ENCODE data around the gene BBIP1. TPM values are rescaled to one million over a fixed set of nuclear protein-coding genes. Genes with fewer than 3 reads are reported as not detected.

The BBIP1 gene
- total RNA-seq, 1 experiment from 2014 or later: 12.0 TPM

DNA sequence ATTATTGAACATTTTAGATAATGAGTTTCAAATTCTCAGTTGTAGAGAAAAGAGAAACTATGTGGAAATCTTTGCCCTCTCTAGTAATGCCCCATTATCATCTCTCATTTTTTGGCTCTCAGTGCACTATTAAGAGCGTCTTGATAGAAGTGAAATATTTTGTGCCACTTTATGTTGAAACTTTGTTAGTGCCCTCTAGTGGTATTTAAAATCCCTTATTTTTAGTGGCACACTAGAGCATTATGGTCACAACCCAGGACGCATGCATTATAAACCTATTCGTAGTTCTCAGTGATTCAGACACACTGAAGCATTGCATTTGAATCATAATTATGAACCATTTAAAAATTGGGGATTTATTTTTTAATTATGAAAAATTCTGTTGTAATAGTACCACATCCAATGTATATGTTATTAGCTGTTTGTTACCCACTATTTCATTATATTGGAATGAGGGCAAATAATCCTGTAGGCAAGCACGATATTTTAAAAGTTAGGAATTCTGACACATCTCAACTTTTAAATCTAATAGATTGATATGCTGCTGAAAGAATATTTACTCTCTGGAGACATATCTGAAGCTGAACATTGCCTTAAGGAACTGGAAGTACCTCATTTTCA is 25.3 kb downstream of the BBIP1 start:
- CTCF ChIA-PET: no interaction called here
- intact Hi-C loops (cut with micrococcal nuclease): loop anchor here (1.0 to 5.0 kb wide), 3 partner anchors 89 to 281 kb away; no protein-coding TSS in a partner anchor
- no peaks in the 10 kb centered on the region for H3K27me3 ChIP-seq (ENCODE audit: low read length)
- no peaks in the 10 kb centered on the region for H3K9me3 ChIP-seq (ENCODE audit: low read length)
- no peak overlapping the region for H2AFZ ChIP-seq (ENCODE audit: low read length)
- no peak overlapping the region for H3K27ac ChIP-seq (ENCODE audit: low read length)
- no peaks in the 10 kb centered on the region for H4K20me1 ChIP-seq (ENCODE audit: low read length)
- H3K4me1 ChIP-seq (ENCODE audit: insufficient read depth, low read length): 0 out of 2 replicates have a peak, but pooled peaks cover 5% of the 10 kb centered on the region
- H3K9ac ChIP-seq (ENCODE audit: low read length): no peak overlapping the region
- H3F3A ChIP-seq (ENCODE audit: low read length, unreplicated experiment): no peaks in the 10 kb centered on the region
- POLR2A ChIA-PET (ENCODE audit: unreplicated experiment): no interaction called here
- TF ChIP-seq, protein P1, sequence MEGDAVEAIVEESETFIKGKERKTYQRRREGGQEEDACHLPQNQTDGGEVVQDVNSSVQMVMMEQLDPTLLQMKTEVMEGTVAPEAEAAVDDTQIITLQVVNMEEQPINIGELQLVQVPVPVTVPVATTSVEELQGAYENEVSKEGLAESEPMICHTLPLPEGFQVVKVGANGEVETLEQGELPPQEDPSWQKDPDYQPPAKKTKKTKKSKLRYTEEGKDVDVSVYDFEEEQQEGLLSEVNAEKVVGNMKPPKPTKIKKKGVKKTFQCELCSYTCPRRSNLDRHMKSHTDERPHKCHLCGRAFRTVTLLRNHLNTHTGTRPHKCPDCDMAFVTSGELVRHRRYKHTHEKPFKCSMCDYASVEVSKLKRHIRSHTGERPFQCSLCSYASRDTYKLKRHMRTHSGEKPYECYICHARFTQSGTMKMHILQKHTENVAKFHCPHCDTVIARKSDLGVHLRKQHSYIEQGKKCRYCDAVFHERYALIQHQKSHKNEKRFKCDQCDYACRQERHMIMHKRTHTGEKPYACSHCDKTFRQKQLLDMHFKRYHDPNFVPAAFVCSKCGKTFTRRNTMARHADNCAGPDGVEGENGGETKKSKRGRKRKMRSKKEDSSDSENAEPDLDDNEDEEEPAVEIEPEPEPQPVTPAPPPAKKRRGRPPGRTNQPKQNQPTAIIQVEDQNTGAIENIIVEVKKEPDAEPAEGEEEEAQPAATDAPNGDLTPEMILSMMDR (conservative IDR thresholded peaks at IDR 0.05; ENCODE audit: low read depth, low read length): peak; percentile 65
- TF ChIP-seq EZH2phosphoT487 (IDR thresholded peaks at IDR 0.05; ENCODE audit: borderline replicate concordance, low read length): no peak
- TF ChIP-seq EZH2 (IDR thresholded peaks at IDR 0.05; ENCODE audit: low read length, unreplicated experiment): no peak
- no peaks in the 10 kb centered on the region for H3K9me2 ChIP-seq (replicated peaks; ENCODE audit: low read length)
- no TSS peak for BruUV-seq (replicated peaks)
- ATAC-seq (peak; percentile 62), DNase-seq (peak; percentile 74)
- H3K4me2 ChIP-seq (ENCODE audit: low read length): no peak overlapping the region
- H3K79me2 ChIP-seq (ENCODE audit: low read length): no peaks in the 10 kb centered on the region
- H3K36me3 ChIP-seq (ENCODE audit: low read depth, low read length): no peaks in the 10 kb centered on the region; the same call in none of the 2 replicates
- no peak overlapping the region for H3K4me3 ChIP-seq (ENCODE audit: low read length)

GRCh38 chr10:110892602-110893288 is 26.2 kb downstream of the BBIP1 start:
- no peak overlapping the region for H3K4me2 ChIP-seq (ENCODE audit: low read length)
- TF ChIP-seq EZH2phosphoT487 (IDR thresholded peaks at IDR 0.05; ENCODE audit: borderline replicate concordance, low read length): no peak
- TF ChIP-seq, protein P1 (conservative IDR thresholded peaks at IDR 0.05; ENCODE audit: low read depth, low read length): no peak
- no peak for TF ChIP-seq EZH2 (IDR thresholded peaks at IDR 0.05; ENCODE audit: low read length, unreplicated experiment)
- H3K4me3 ChIP-seq (ENCODE audit: low read length): no peak overlapping the region
- no peak overlapping the region for H3K9ac ChIP-seq (ENCODE audit: low read length)
- H3K27ac ChIP-seq (ENCODE audit: low read length): no peak overlapping the region
- BruUV-seq (replicated peaks): no TSS peak
- no peaks in the 10 kb centered on the region for H3F3A ChIP-seq (ENCODE audit: low read length, unreplicated experiment)
- POLR2A ChIA-PET (ENCODE audit: unreplicated experiment): no interaction called here
- H3K9me2 ChIP-seq (replicated peaks; ENCODE audit: low read length): no peaks in the 10 kb centered on the region
- no peak for ATAC-seq
- no peaks in the 10 kb centered on the region for H3K27me3 ChIP-seq (ENCODE audit: low read length)
- H3K4me1 ChIP-seq (ENCODE audit: insufficient read depth, low read length): 0 out of 2 replicates have a peak, but pooled peaks cover 5% of the 10 kb centered on the region
- DNase-seq: no peak
- H2AFZ ChIP-seq (ENCODE audit: low read length): no peak overlapping the region
- no peaks in the 10 kb centered on the region for H4K20me1 ChIP-seq (ENCODE audit: low read length)
- H3K9me3 ChIP-seq (ENCODE audit: low read length): no peaks in the 10 kb centered on the region
- H3K79me2 ChIP-seq (ENCODE audit: low read length): no peaks in the 10 kb centered on the region
- H3K36me3 ChIP-seq (ENCODE audit: low read depth, low read length): no peaks in the 10 kb centered on the region; the same call in none of the 2 replicates
- intact Hi-C loops (cut with micrococcal nuclease): loop anchor here (1.0 to 5.0 kb wide), 3 partner anchors 88 to 280 kb away; no protein-coding TSS in a partner anchor
- CTCF ChIA-PET: interaction anchor here (0.5 kb wide), 1 partner anchor 21 kb away, joined by 9 read pairs; the partner anchor contains the start of gene PDCD4

Data from PC-3 (cell line).